Measurements from ENCODE around the gene AGR2. TPM values are rescaled to one million over a fixed set of nuclear protein-coding genes. Genes with fewer than 3 reads are reported as not detected.
A peak's percentile ranks its signal among the peaks of the same experiment; 100 is the strongest.

Gene AGR2
- total RNA-seq, 1 experiment from 2014 or later, result 147 TPM

DNA sequence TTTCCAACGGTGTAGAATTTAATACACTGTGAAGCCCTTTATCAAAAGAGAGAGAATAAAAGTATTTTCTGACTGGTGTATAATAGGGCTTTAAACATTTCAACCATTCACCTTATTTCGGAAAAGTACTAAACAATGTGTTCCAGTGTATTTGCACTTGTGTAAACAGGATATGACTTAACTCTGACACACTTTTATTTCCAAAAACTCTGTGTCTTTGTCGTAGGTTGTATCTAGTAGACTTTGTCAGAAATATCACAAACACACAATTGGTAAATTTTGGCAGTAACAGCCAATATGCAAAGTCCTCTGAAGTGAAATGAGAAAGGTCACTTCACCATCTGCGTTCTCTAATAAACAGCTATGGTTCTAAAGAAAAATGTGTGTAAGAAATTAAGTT is 61.6 kb downstream of the AGR2 start:
- peaks cover 16% of the 10 kb centered on the region for H3K4me1 ChIP-seq (ENCODE audit: control insufficient read depth, insufficient read depth, low read length)
- BruUV-seq (replicated peaks), result no TSS peak
- no peak for DNase-seq (ENCODE audit: low read depth, low spot score)
- no peak overlapping the region; a peak in 1 of 4 replicates for H3K4me3 ChIP-seq (ENCODE audit: low read depth in 2 of 2, low read length in 2 of 2)
- 0 out of 2 replicates have a peak, but pooled peaks have one; percentile 40 for ATAC-seq
- POLR2A ChIA-PET, result no interaction called here
- CTCF ChIA-PET, result interaction anchor here (0.7 kb wide), 1 partner anchor 272 kb away, joined by 7 read pairs; no protein-coding TSS in a partner anchor
- no peaks in the 10 kb centered on the region for H3K9me3 ChIP-seq (ENCODE audit: control insufficient read depth, insufficient read depth, low read depth, low read length)
- in situ Hi-C loops (cut with HindIII; ENCODE audit: low pct_unique_long_range_greater_than_20kb, low sequenced_read_pairs), result no loop called here
- no peaks in the 10 kb centered on the region for H3K36me3 ChIP-seq (ENCODE audit: control insufficient read depth, insufficient read depth, low read length)
- intact Hi-C loops (cut with micrococcal nuclease; ENCODE audit: unreplicated experiment), result no loop called here
- no peaks in the 10 kb centered on the region for H3K27me3 ChIP-seq (ENCODE audit: control insufficient read depth, insufficient read depth, low read length)
- peak overlapping the region; percentile 36 for H3K27ac ChIP-seq (ENCODE audit: low read length)
- TF ChIP-seq POLR2AphosphoS5 (IDR thresholded peaks at IDR 0.05; ENCODE audit: low read depth, low read length) (no peak), TCF7L2 (IDR thresholded peaks at IDR 0.05; ENCODE audit: low read depth, low read length) (no peak), CTCF (IDR thresholded peaks at IDR 0.05) (no peak), SIN3A (IDR thresholded peaks at IDR 0.05; ENCODE audit: borderline replicate concordance, insufficient read depth, low read depth, low read length) (no peak)
- TF ChIP-seq, protein P1, sequence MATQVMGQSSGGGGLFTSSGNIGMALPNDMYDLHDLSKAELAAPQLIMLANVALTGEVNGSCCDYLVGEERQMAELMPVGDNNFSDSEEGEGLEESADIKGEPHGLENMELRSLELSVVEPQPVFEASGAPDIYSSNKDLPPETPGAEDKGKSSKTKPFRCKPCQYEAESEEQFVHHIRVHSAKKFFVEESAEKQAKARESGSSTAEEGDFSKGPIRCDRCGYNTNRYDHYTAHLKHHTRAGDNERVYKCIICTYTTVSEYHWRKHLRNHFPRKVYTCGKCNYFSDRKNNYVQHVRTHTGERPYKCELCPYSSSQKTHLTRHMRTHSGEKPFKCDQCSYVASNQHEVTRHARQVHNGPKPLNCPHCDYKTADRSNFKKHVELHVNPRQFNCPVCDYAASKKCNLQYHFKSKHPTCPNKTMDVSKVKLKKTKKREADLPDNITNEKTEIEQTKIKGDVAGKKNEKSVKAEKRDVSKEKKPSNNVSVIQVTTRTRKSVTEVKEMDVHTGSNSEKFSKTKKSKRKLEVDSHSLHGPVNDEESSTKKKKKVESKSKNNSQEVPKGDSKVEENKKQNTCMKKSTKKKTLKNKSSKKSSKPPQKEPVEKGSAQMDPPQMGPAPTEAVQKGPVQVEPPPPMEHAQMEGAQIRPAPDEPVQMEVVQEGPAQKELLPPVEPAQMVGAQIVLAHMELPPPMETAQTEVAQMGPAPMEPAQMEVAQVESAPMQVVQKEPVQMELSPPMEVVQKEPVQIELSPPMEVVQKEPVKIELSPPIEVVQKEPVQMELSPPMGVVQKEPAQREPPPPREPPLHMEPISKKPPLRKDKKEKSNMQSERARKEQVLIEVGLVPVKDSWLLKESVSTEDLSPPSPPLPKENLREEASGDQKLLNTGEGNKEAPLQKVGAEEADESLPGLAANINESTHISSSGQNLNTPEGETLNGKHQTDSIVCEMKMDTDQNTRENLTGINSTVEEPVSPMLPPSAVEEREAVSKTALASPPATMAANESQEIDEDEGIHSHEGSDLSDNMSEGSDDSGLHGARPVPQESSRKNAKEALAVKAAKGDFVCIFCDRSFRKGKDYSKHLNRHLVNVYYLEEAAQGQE (IDR thresholded peaks at IDR 0.05; ENCODE audit: insufficient read depth in 1 of 2, low read depth in 2 of 2, low read length in 1 of 2), result no peak

DNA sequence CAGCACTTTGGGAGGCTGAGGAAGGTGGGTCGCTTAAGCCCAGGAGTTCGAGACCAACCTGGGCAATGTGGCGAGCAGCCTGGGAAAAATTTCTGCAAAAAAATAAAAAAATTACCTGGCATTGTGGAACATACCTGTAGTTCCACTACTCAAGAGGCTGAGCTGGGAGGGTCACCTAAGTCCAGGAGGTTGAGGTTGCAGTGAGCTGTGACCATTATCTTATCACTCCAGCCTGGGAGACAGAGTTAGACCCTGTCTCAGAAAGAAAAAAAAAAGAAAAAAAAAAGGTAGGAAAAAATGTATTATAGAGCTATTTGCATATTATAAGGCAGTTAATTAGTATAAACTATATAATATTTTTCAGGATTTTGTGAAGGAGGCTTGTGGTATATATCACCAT is 62.3 kb downstream of the AGR2 start:
- ATAC-seq (no peak), DNase-seq (ENCODE audit: low read depth, low spot score) (no peak)
- intact Hi-C loops (cut with micrococcal nuclease; ENCODE audit: unreplicated experiment), result no loop called here
- Histone ChIP-seq H3K4me1 (ENCODE audit: control insufficient read depth, insufficient read depth, low read length) (peaks cover 16% of the 10 kb centered on the region), H3K9me3 (ENCODE audit: control insufficient read depth, insufficient read depth, low read depth, low read length) (no peaks in the 10 kb centered on the region), H3K36me3 (ENCODE audit: control insufficient read depth, insufficient read depth, low read length) (no peaks in the 10 kb centered on the region), H3K27ac (ENCODE audit: low read length) (no peak overlapping the region), H3K27me3 (ENCODE audit: control insufficient read depth, insufficient read depth, low read length) (no peaks in the 10 kb centered on the region), H3K4me3 (ENCODE audit: low read depth in 2 of 2, low read length in 2 of 2) (no peak overlapping the region)
- in situ Hi-C loops (cut with HindIII; ENCODE audit: low pct_unique_long_range_greater_than_20kb, low sequenced_read_pairs), result no loop called here
- TF ChIP-seq POLR2AphosphoS5 (IDR thresholded peaks at IDR 0.05; ENCODE audit: low read depth, low read length) (no peak), TCF7L2 (IDR thresholded peaks at IDR 0.05; ENCODE audit: low read depth, low read length) (no peak), SIN3A (IDR thresholded peaks at IDR 0.05; ENCODE audit: borderline replicate concordance, insufficient read depth, low read depth, low read length) (no peak), CTCF (IDR thresholded peaks at IDR 0.05) (no peak)
- no TSS peak for BruUV-seq (replicated peaks)
- CTCF ChIA-PET, result interaction anchor here (0.7 kb wide), 1 partner anchor 273 kb away, joined by 7 read pairs; no protein-coding TSS in a partner anchor
- POLR2A ChIA-PET, result no interaction called here

Other genes with a start within 250 kb of the AGR2 start
- gene ANKMY2, start 159.2 kb downstream of the AGR2 start, total RNA-seq (2021; ENCODE audit: unreplicated experiment), result 18.6 TPM
- gene BZW2, start 158.8 kb downstream of the AGR2 start, total RNA-seq (2021; ENCODE audit: unreplicated experiment), result 80.9 TPM
- 80.8 TPM for gene TSPAN13, start 51.2 kb downstream of the AGR2 start, total RNA-seq (2021; ENCODE audit: unreplicated experiment)
- gene AGR3, start 77.0 kb upstream of the AGR2 start, total RNA-seq (2021; ENCODE audit: unreplicated experiment), result not detected

All from Panc1 (cell line).